Breast epithelium (tissue), 3 donors: ENCODE measurements around the gene RAB7A.

Experiments
- CTCF ChIP-seq, 3 donors: fragments of 450-650 bp; IDR thresholded peaks; one replicate each; pipeline ENCODE4 v1.5.1; 2016 to 2017; ENCODE audit warnings: antibody characterized with exemption in 3 of 3, mild to moderate bottlenecking in 3 of 3, moderate library complexity in 3 of 3
- POLR2AphosphoS5 ChIP-seq, 3 donors: sonication (generic); formaldehyde crosslinking; IDR thresholded peaks; one replicate each; pipeline ENCODE4 v1.6.1; 2017; ENCODE audit warnings: antibody characterized with exemption in 3 of 3

GRCh38 chr3:128736601-128737000 lies 10.6 kb downstream of the RAB7A start:
- no peak for TF ChIP-seq CTCF (IDR thresholded peaks at IDR 0.05)
- no peak for TF ChIP-seq POLR2AphosphoS5 (IDR thresholded peaks at IDR 0.05)
